GM23248 (cell line): ENCODE results near the gene HUS1B. TPM values are rescaled to one million over a fixed set of nuclear protein-coding genes. Genes with fewer than 3 reads are reported as not detected.

Experiments used
- DNase-seq: peaks from one replicate; pipeline ENCODE4 v3.0.0-alpha.2; 2015
- H2AFZ ChIP-seq: fragments of 200-600 bp; sonication (generic); 2 replicates; pipeline ENCODE4 v1.6.1; 2016; ENCODE audit warnings: antibody characterized with exemption
- H3F3A ChIP-seq: fragments of 200-600 bp; sonication (generic); 2 replicates; pipeline ENCODE4 v1.6.1; 2016; ENCODE audit warnings: mild to moderate bottlenecking, antibody characterized with exemption, mixed run types; ENCODE audit not compliant: insufficient read depth
- H3K27ac ChIP-seq: fragments of 200-600 bp; sonication (generic); 2 replicates; pipeline ENCODE4 v1.5.1; 2016; ENCODE audit warnings: mild to moderate bottlenecking
- H3K27me3 ChIP-seq: fragments of 200-600 bp; sonication (generic); replicated peaks from 2 replicates; pipeline ENCODE4 v1.6.1; 2016; ENCODE audit warnings: mild to moderate bottlenecking; ENCODE audit not compliant: insufficient read depth
- H3K36me3 ChIP-seq: fragments of 200-600 bp; sonication (generic); 2 replicates; pipeline ENCODE4 v1.6.1; 2016; ENCODE audit warnings: low read depth, mild to moderate bottlenecking
- H3K4me1 ChIP-seq: fragments of 200-600 bp; sonication (generic); 2 replicates; pipeline ENCODE4 v1.6.1; 2016; ENCODE audit warnings: mild to moderate bottlenecking; ENCODE audit not compliant: insufficient read depth
- H3K4me2 ChIP-seq: fragments of 200-600 bp; sonication (generic); one replicate; pipeline ENCODE4 v1.6.1; 2016; ENCODE audit warnings: mild to moderate bottlenecking; ENCODE audit not compliant: unreplicated experiment
- H3K4me3 ChIP-seq: fragments of 200-600 bp; sonication (generic); 2 replicates; pipeline ENCODE4 v1.5.1; 2016; ENCODE audit warnings: mild to moderate bottlenecking
- H3K79me2 ChIP-seq: fragments of 200-600 bp; sonication (generic); 2 replicates; pipeline ENCODE4 v1.6.1; 2016; ENCODE audit warnings: mild to moderate bottlenecking; ENCODE audit not compliant: insufficient read depth
- H3K9ac ChIP-seq: fragments of 200-600 bp; sonication (generic); 2 replicates; pipeline ENCODE4 v1.6.1; 2016; ENCODE audit warnings: mild to moderate bottlenecking
- H3K9me2 ChIP-seq: fragments of 200-600 bp; sonication (generic); 2 replicates; pipeline ENCODE4 v1.6.1; 2016; ENCODE audit warnings: mixed run types, mild to moderate bottlenecking, moderate library complexity; ENCODE audit not compliant: insufficient read depth
- H3K9me3 ChIP-seq: fragments of 200-600 bp; sonication (generic); one replicate; pipeline ENCODE4 v1.6.1; 2017; ENCODE audit warnings: low read depth
- H4K20me1 ChIP-seq: fragments of 200-600 bp; sonication (generic); 2 replicates; pipeline ENCODE4 v1.6.0; 2016; ENCODE audit not compliant: insufficient read depth
- EZH2 ChIP-seq: fragments of 200-600 bp; sonication (generic); IDR thresholded peaks from 2 replicates; pipeline ENCODE4 v1.6.1; 2018; ENCODE audit warnings: antibody characterized with exemption, mild to moderate bottlenecking; ENCODE audit not compliant: insufficient read depth, poor library complexity, severe bottlenecking
- EZH2phosphoT487 ChIP-seq: fragments of 200-600 bp; sonication (generic); IDR thresholded peaks from 2 replicates; pipeline ENCODE4 v1.6.1; 2018; ENCODE audit warnings: antibody characterized with exemption, moderate library complexity, mild to moderate bottlenecking, low read depth; ENCODE audit not compliant: insufficient read depth
- WGBS, 2 experiments: methylation state at CpG; one replicate each; pipeline ENCODE4 v1.1.6; 2015 to 2017; ENCODE audit warnings: low lambda C conversion rate in 2 of 2, low coverage in 1 of 2; ENCODE audit errors: missing lambda C conversion rate in 2 of 2; 5-methylcytosine and 5-hydroxymethylcytosine counted together
- in situ Hi-C: fragments of 300-500 bp; cut with MboI; formaldehyde crosslinking; loops from 2 replicates; pipeline ENCODE4 v1.15.0; 2020
- polyA plus RNA-seq: library from polyadenylated mRNA; unstranded; fragments of >200 nt; fragmentation: Nextera tagmentation; extraction: Ambion mirVana; gene quantifications from 2 replicates; pipeline ENCODE4 v1.2.1, GENCODE V29; 2016
- total RNA-seq: library from RNA; depleted of rRNA; stranded (reverse); fragments of >200 nt; shearing (Covaris generic); gene quantifications from 2 replicates; pipeline ENCODE4 v1.2.3, GENCODE V29; 2014

The HUS1B gene
- total and polyA plus RNA-seq, 2 experiments from 2014 or later: 0.32 TPM; not detected in 1

GRCh38 chr6:641225-641985, 15.5 kb downstream of the HUS1B start:
- Histone ChIP-seq H3K9me3 (no peaks in the 10 kb centered on the region), H3K4me2 (no peak overlapping the region), H3K9me2 (no peaks in the 10 kb centered on the region), H3K27ac (no peak overlapping the region), H3F3A (no peaks in the 10 kb centered on the region), H3K9ac (no peak overlapping the region), H3K4me1 (no peaks in the 10 kb centered on the region), H3K4me3 (no peak overlapping the region), H3K27me3 (no peaks in the 10 kb centered on the region), H4K20me1 (peaks cover 13% of the 10 kb centered on the region; the same call in 1 of the 2 replicates), H3K36me3 (no peaks in the 10 kb centered on the region), H2AFZ (no peak overlapping the region), H3K79me2 (peaks cover 44% of the 10 kb centered on the region)
- in situ Hi-C loops: no loop called here
- TF ChIP-seq EZH2 (no peak), EZH2phosphoT487 (no peak)
- no peak for DNase-seq
- WGBS, 2 experiments: 97 to 98% methylated on average over 8 of the region's 8 CpGs

- peaks cover 4% of the 10 kb centered on the region for H3K36me3 ChIP-seq
- no peaks in the 10 kb centered on the region for H3K9me3 ChIP-seq
- no peak for TF ChIP-seq EZH2
- TF ChIP-seq EZH2phosphoT487: no peak
- H3K9me2 ChIP-seq: no peaks in the 10 kb centered on the region
- no peak overlapping the region for H3K27ac ChIP-seq
- no peak overlapping the region for H3K9ac ChIP-seq
- peaks cover 15% of the 10 kb centered on the region for H3K79me2 ChIP-seq
- no peaks in the 10 kb centered on the region for H3K27me3 ChIP-seq
- H4K20me1 ChIP-seq: no peaks in the 10 kb centered on the region
- H3F3A ChIP-seq: no peaks in the 10 kb centered on the region
- no peak overlapping the region for H2AFZ ChIP-seq
- H3K4me3 ChIP-seq: no peak overlapping the region
- H3K4me2 ChIP-seq: no peak overlapping the region
- H3K4me1 ChIP-seq: no peaks in the 10 kb centered on the region
- DNase-seq: no peak
- in situ Hi-C loops: no loop called here
- 64 to 65% methylated on average over 5 of the region's 5 CpGs for WGBS, 2 experiments
Measured at GRCh38 chr6:636488-636887, 20.4 kb downstream of the HUS1B start.

GRCh38 chr6:635233-635632, 21.7 kb downstream of the HUS1B start:
- in situ Hi-C loops: no loop called here
- peaks cover 4% of the 10 kb centered on the region; the same call in 1 of the 2 replicates for H3K79me2 ChIP-seq
- H3K27ac ChIP-seq: no peak overlapping the region
- 97 to 98% methylated on average over 5 of the region's 5 CpGs for WGBS, 2 experiments
- H3K4me3 ChIP-seq: no peak overlapping the region
- no peaks in the 10 kb centered on the region for H3K9me3 ChIP-seq
- no peaks in the 10 kb centered on the region for H3F3A ChIP-seq
- peaks cover 4% of the 10 kb centered on the region for H3K36me3 ChIP-seq
- no peak for TF ChIP-seq EZH2
- TF ChIP-seq EZH2phosphoT487: no peak
- H4K20me1 ChIP-seq: no peaks in the 10 kb centered on the region
- H2AFZ ChIP-seq: no peak overlapping the region
- no peak overlapping the region for H3K4me2 ChIP-seq
- no peak overlapping the region for H3K9ac ChIP-seq
- no peaks in the 10 kb centered on the region for H3K27me3 ChIP-seq
- DNase-seq: no peak
- no peaks in the 10 kb centered on the region for H3K4me1 ChIP-seq
- no peaks in the 10 kb centered on the region for H3K9me2 ChIP-seq

GRCh38 chr6:633611-634010, 23.3 kb downstream of the HUS1B start:
- Histone ChIP-seq H3F3A (no peaks in the 10 kb centered on the region), H3K27me3 (no peaks in the 10 kb centered on the region), H3K36me3 (peaks cover 4% of the 10 kb centered on the region), H3K27ac (no peak overlapping the region), H3K4me3 (no peak overlapping the region), H4K20me1 (no peaks in the 10 kb centered on the region), H3K9ac (no peak overlapping the region), H3K4me2 (no peak overlapping the region), H2AFZ (no peak overlapping the region), H3K4me1 (no peaks in the 10 kb centered on the region), H3K79me2 (no peaks in the 10 kb centered on the region; the same call in 1 of the 2 replicates), H3K9me2 (no peaks in the 10 kb centered on the region), H3K9me3 (no peaks in the 10 kb centered on the region)
- in situ Hi-C loops: no loop called here
- TF ChIP-seq EZH2: no peak
- no peak for DNase-seq
- WGBS, 2 experiments: 100% methylated on average over 1 of the region's 1 CpG
